PC-3 (cell line): ENCODE results near the gene PLPP7. TPM values are rescaled to one million over a fixed set of nuclear protein-coding genes. Genes with fewer than 3 reads are reported as not detected.

Experiments
- ATAC-seq: fragments of 200-7000 bp; cut with Tn5 transposase; 2 replicates; pipeline ENCODE4 v1.9.1; 2020; ENCODE audit warnings: mild to moderate bottlenecking, moderate library complexity
- BruUV-seq: library from RNA; stranded (reverse); fragments of 400-500 nt; replicated peaks from 2 replicates; lab custom pipeline; 2021; lab: Mats Ljungman, UMichigan
- CTCF ChIA-PET: fragments of 300-600 bp; sonication (Branson Sonifier 250); formaldehyde crosslinking; loops from one replicate; lab custom pipeline; 2022; ENCODE audit warnings: antibody characterized with exemption; lab: Charles Lee
- POLR2A ChIA-PET: fragments of 300-600 bp; sonication (Branson Sonifier 250); formaldehyde crosslinking; loops from one replicate; lab custom pipeline; 2022; ENCODE audit warnings: antibody characterized with exemption; ENCODE audit not compliant: unreplicated experiment; lab: Charles Lee
- DNase-seq: peaks from one replicate; pipeline ENCODE4 v3.0.0-alpha.2; 2015
- H2AFZ ChIP-seq: fragments of 300-600 bp; sonication (generic); 2 replicates; pipeline ENCODE4 v1.6.0; 2016; ENCODE audit warnings: antibody characterized with exemption, low read length
- H3F3A ChIP-seq: fragments of 300-600 bp; sonication (generic); one replicate; pipeline ENCODE4 v1.6.0; 2017; ENCODE audit warnings: antibody characterized with exemption, low read length, control low read depth, mild to moderate bottlenecking; ENCODE audit not compliant: unreplicated experiment
- H3K27ac ChIP-seq: fragments of 300-600 bp; sonication (generic); 2 replicates; pipeline ENCODE4 v1.5.1; 2016; ENCODE audit warnings: mild to moderate bottlenecking, low read length
- H3K27me3 ChIP-seq: fragments of 300-600 bp; sonication (generic); 2 replicates; pipeline ENCODE4 v1.6.1; 2016; ENCODE audit warnings: low read length, mixed read lengths
- H3K36me3 ChIP-seq: fragments of 300-600 bp; sonication (generic); 2 replicates; pipeline ENCODE4 v1.6.1; 2016; ENCODE audit warnings: low read depth, mixed run types, low read length, mixed read lengths
- H3K4me1 ChIP-seq: fragments of 300-600 bp; sonication (generic); 2 replicates; pipeline ENCODE4 v1.5.1; 2016; ENCODE audit warnings: low read length; ENCODE audit not compliant: insufficient read depth
- H3K4me2 ChIP-seq: fragments of 300-600 bp; sonication (generic); 2 replicates; pipeline ENCODE4 v1.6.0; 2016; ENCODE audit warnings: low read length
- H3K4me3 ChIP-seq: fragments of 300-600 bp; sonication (generic); 2 replicates; pipeline ENCODE4 v1.5.1; 2016; ENCODE audit warnings: mild to moderate bottlenecking, low read length, mixed read lengths
- H3K79me2 ChIP-seq: fragments of 300-600 bp; sonication (generic); 2 replicates; pipeline ENCODE4 v1.6.1; 2017; ENCODE audit warnings: low read length, mixed read lengths
- H3K9ac ChIP-seq: fragments of 300-600 bp; sonication (generic); 2 replicates; pipeline ENCODE4 v1.6.0; 2016; ENCODE audit warnings: mild to moderate bottlenecking, low read length
- H3K9me2 ChIP-seq: fragments of 300-600 bp; sonication (generic); replicated peaks from 2 replicates; pipeline ENCODE4 v1.6.1; 2016; ENCODE audit warnings: mixed run types, low read length, mixed read lengths
- H3K9me3 ChIP-seq: fragments of 300-600 bp; sonication (generic); 2 replicates; pipeline ENCODE4 v1.6.1; 2016; ENCODE audit warnings: low read length, mixed read lengths
- H4K20me1 ChIP-seq: fragments of 300-600 bp; sonication (generic); 2 replicates; pipeline ENCODE4 v1.6.1; 2016; ENCODE audit warnings: low read length, mixed read lengths
- CTCF ChIP-seq: fragments of 300-600 bp; sonication (generic); conservative IDR thresholded peaks from 2 replicates; pipeline ENCODE4 v1.5.1; 2017; ENCODE audit warnings: antibody characterized with exemption, low read depth, mild to moderate bottlenecking, low read length
- EZH2 ChIP-seq: fragments of 300-600 bp; sonication (generic); IDR thresholded peaks from one replicate; pipeline ENCODE4 v1.6.1; 2017; ENCODE audit warnings: antibody characterized with exemption, mild to moderate bottlenecking, low read length; ENCODE audit not compliant: unreplicated experiment
- EZH2phosphoT487 ChIP-seq: fragments of 300-600 bp; sonication (generic); IDR thresholded peaks from 2 replicates; pipeline ENCODE4 v1.6.1; 2018; ENCODE audit warnings: mild to moderate bottlenecking, antibody characterized with exemption, low read length, borderline replicate concordance
- intact Hi-C: fragments of 100-400 bp; cut with micrococcal nuclease; formaldehyde crosslinking; loops from 2 replicates; pipeline ENCODE4 v1.9.0; 2023
- total RNA-seq: library from RNA; depleted of rRNA; stranded (reverse); fragments of >200 nt; gene quantifications from 2 replicates; pipeline ENCODE4 v1.2.3, GENCODE V29; 2014

PLPP7 gene
- total RNA-seq, 1 experiment from 2014 or later = not detected

DNA sequence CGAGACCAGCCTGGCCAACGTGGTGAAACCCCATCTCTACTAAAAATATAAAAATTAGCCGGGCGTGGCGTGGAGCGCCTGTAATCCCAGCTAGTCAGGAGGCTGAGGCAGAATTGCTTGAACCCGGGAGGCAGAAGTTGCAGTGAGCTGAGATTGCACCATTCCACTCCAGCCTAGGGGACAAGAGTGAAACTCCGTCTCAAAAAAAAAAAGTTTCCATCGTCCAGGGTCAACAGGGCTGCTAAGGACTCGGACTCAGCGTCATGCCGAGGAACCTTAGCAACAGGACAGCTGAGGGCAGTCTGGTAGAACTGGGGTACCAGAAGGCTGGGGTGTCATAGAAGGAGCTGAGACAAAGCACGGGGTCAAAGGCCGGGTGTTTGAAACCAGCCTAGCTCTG lies 34.9 kb upstream of the PLPP7 start:
- ATAC-seq (no peak), DNase-seq (no peak)
- ChIA-PET POLR2A (no interaction called here), CTCF (no interaction called here)
- no peak overlapping the region for H3K4me3 ChIP-seq
- intact Hi-C loops = no loop called here
- no peak for TF ChIP-seq CTCF
- TF ChIP-seq EZH2 = no peak
- no peak for TF ChIP-seq EZH2phosphoT487
- no peak overlapping the region for H3K9ac ChIP-seq
- no peaks in the 10 kb centered on the region for H3K9me3 ChIP-seq
- H3K79me2 ChIP-seq = no peaks in the 10 kb centered on the region
- H3F3A ChIP-seq = no peaks in the 10 kb centered on the region
- H2AFZ ChIP-seq = no peak overlapping the region
- H3K27ac ChIP-seq = no peak overlapping the region
- BruUV-seq = no TSS peak
- no peaks in the 10 kb centered on the region for H3K4me1 ChIP-seq
- H3K36me3 ChIP-seq = no peaks in the 10 kb centered on the region
- H4K20me1 ChIP-seq = no peaks in the 10 kb centered on the region
- H3K9me2 ChIP-seq = no peaks in the 10 kb centered on the region
- H3K4me2 ChIP-seq = no peak overlapping the region
- no peaks in the 10 kb centered on the region for H3K27me3 ChIP-seq

- Histone ChIP-seq H3K36me3 (no peaks in the 10 kb centered on the region), H3K27ac (no peak overlapping the region), H2AFZ (peak overlapping the region; percentile 82; the same call in 1 of the 2 replicates), H3K79me2 (no peaks in the 10 kb centered on the region), H3K4me2 (no peak overlapping the region), H3K9me3 (no peaks in the 10 kb centered on the region), H3K9me2 (no peaks in the 10 kb centered on the region), H3K27me3 (no peaks in the 10 kb centered on the region), H3K4me3 (no peak overlapping the region), H3F3A (no peaks in the 10 kb centered on the region), H3K9ac (no peak overlapping the region), H3K4me1 (no peaks in the 10 kb centered on the region), H4K20me1 (no peaks in the 10 kb centered on the region)
- intact Hi-C loops = no loop called here
- ChIA-PET CTCF (no interaction called here), POLR2A (no interaction called here)
- no TSS peak for BruUV-seq
- no peak for TF ChIP-seq EZH2phosphoT487
- no peak for TF ChIP-seq EZH2
- no peak for TF ChIP-seq CTCF
- DNase-seq (no peak), ATAC-seq (no peak)
Observed at GRCh38 chr9:131255676-131256197, 33.8 kb upstream of the PLPP7 start.

DNA sequence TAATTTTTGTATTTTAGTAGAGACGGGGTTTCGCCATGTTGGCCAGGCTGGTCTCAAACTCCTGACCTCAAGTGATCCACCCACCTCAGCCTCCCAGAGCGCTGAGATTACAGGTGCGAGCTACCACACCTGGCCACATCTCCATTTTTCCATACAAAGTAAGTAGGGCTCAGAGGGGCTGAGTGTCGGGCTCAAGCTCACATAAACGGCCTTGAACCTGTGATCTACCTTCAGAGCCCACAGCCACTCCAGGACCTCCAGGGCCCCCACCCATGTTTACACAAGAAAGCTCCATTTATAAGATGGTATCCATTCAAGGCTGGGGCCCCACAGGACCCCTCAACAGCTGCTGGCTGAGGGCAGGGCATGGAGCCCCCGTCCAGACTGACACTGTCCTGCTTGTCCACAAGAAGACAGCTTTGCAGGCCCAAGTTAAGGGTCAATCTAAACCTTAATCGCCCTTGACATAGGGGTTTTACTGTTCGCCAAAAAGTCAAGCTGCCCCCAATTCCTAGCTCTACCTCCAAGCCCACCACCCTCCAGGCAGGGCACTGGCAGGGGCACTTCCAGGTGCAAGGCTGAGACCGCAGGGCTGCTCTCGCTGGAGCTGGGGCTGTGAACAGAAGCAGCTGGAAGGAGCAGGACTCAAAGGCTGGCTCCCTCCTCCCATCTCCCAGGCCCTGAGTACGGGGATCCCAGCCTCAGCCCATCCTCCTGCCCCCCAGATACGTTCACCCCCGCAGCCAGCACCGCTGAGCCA lies 32.1 kb upstream of the PLPP7 start:
- Histone ChIP-seq H3K9me2 (no peaks in the 10 kb centered on the region), H3K27me3 (no peaks in the 10 kb centered on the region), H3K4me3 (no peak overlapping the region), H3K4me2 (no peak overlapping the region), H4K20me1 (no peaks in the 10 kb centered on the region), H3K27ac (no peak overlapping the region), H3K9me3 (no peaks in the 10 kb centered on the region), H3K79me2 (no peaks in the 10 kb centered on the region), H3F3A (no peaks in the 10 kb centered on the region), H2AFZ (no peak overlapping the region), H3K36me3 (no peaks in the 10 kb centered on the region), H3K4me1 (no peaks in the 10 kb centered on the region), H3K9ac (no peak overlapping the region)
- ChIA-PET CTCF (no interaction called here), POLR2A (no interaction called here)
- intact Hi-C loops = no loop called here
- TF ChIP-seq EZH2phosphoT487 = no peak
- no peak for TF ChIP-seq EZH2
- TF ChIP-seq CTCF = no peak
- BruUV-seq = no TSS peak
- ATAC-seq = no peak
- DNase-seq = no peak
